SK-N-SH treated with all-trans-retinoic acid at 6 μM for 48 hours (cell line): ENCODE measurements around the gene KBTBD3.
"Not testable (repeated sequence)": the region's sequence is repeated elsewhere in the genome, so short reads cannot be mapped to it uniquely, and the experiment has no call there.

Source experiments
- ATAC-seq: fragments of 200-7000 bp; cut with Tn5 transposase; 3 replicates; pipeline ENCODE4 v1.9.1; 2020; ENCODE audit warnings: mild to moderate bottlenecking, moderate library complexity
- BACH2 ChIP-seq: fragments of 250-450 bp; sonication (Bioruptor Pico); IDR thresholded peaks from 2 replicates; pipeline ENCODE4 v1.9.0; 2021; ENCODE audit warnings: mild to moderate bottlenecking, borderline replicate concordance
- CREB5 ChIP-seq: fragments of 250-450 bp; sonication (Bioruptor Pico); IDR thresholded peaks from 2 replicates; pipeline ENCODE4 v1.5.1; 2020; ENCODE audit warnings: low read depth, mild to moderate bottlenecking, moderate library complexity
- CSDC2 ChIP-seq: fragments of 250-450 bp; sonication (Bioruptor Pico); IDR thresholded peaks from 2 replicates; pipeline ENCODE4 v1.5.0; 2020; ENCODE audit warnings: mild to moderate bottlenecking, moderate library complexity
- CSRNP3 ChIP-seq: fragments of 250-450 bp; sonication (Bioruptor Pico); IDR thresholded peaks from 2 replicates; pipeline ENCODE4 v1.5.1; 2021; ENCODE audit warnings: mild to moderate bottlenecking, moderate library complexity
- ESRRG ChIP-seq: fragments of 250-450 bp; sonication (Bioruptor Pico); IDR thresholded peaks from 2 replicates; pipeline ENCODE4 v1.6.1; 2021; ENCODE audit warnings: mild to moderate bottlenecking
- GLIS3 ChIP-seq: fragments of 250-450 bp; sonication (Bioruptor Pico); IDR thresholded peaks from 2 replicates; pipeline ENCODE4 v1.5.0; 2020; ENCODE audit warnings: mild to moderate bottlenecking, moderate library complexity
- OSR1 ChIP-seq: fragments of 250-450 bp; sonication (Bioruptor Pico); IDR thresholded peaks from 2 replicates; pipeline ENCODE4 v1.8.0; 2022; ENCODE audit warnings: moderate library complexity, mild to moderate bottlenecking, inconsistent platforms
- PATZ1 ChIP-seq: fragments of 250-450 bp; sonication (Bioruptor Pico); IDR thresholded peaks from 2 replicates; pipeline ENCODE4 v1.8.0; 2020; ENCODE audit warnings: mild to moderate bottlenecking, moderate library complexity, borderline replicate concordance
- POU6F1 ChIP-seq: fragments of 250-450 bp; sonication (Bioruptor Pico); IDR thresholded peaks from 2 replicates; pipeline ENCODE4 v1.8.0; 2021; ENCODE audit warnings: low read depth, mild to moderate bottlenecking, moderate library complexity, borderline replicate concordance
- PPARA ChIP-seq: fragments of 250-450 bp; sonication (Bioruptor Pico); IDR thresholded peaks from 2 replicates; pipeline ENCODE4 v1.5.0; 2020; ENCODE audit warnings: mild to moderate bottlenecking, borderline replicate concordance
- RARB ChIP-seq: fragments of 250-450 bp; sonication (Bioruptor Pico); IDR thresholded peaks from 2 replicates; pipeline ENCODE4 v1.8.0; 2021; ENCODE audit warnings: mild to moderate bottlenecking, moderate library complexity
- SNAI2 ChIP-seq: fragments of 250-450 bp; sonication (Bioruptor Pico); IDR thresholded peaks from 2 replicates; pipeline ENCODE4 v1.5.0; 2020; ENCODE audit warnings: mild to moderate bottlenecking, moderate library complexity
- TCF4 ChIP-seq: fragments of 250-450 bp; sonication (Bioruptor Pico); IDR thresholded peaks from 2 replicates; pipeline ENCODE4 v1.8.0; 2021; ENCODE audit warnings: mild to moderate bottlenecking, moderate library complexity, borderline replicate concordance
- TOX ChIP-seq: fragments of 250-450 bp; sonication (Bioruptor Pico); IDR thresholded peaks from 2 replicates; pipeline ENCODE4 v1.8.0; 2021; ENCODE audit warnings: mild to moderate bottlenecking, moderate library complexity, borderline replicate concordance
- TSHZ2 ChIP-seq: fragments of 250-450 bp; sonication (Bioruptor Pico); IDR thresholded peaks from 2 replicates; pipeline ENCODE4 v1.5.0; 2020; ENCODE audit warnings: mild to moderate bottlenecking, moderate library complexity
- ZC3H10 ChIP-seq: fragments of 250-450 bp; sonication (Bioruptor Pico); IDR thresholded peaks from 2 replicates; pipeline ENCODE4 v1.5.1; 2021; ENCODE audit warnings: mild to moderate bottlenecking, moderate library complexity
- ZFP3 ChIP-seq: fragments of 250-450 bp; sonication (Bioruptor Pico); IDR thresholded peaks from 2 replicates; pipeline ENCODE4 v1.5.0; 2020; ENCODE audit warnings: mild to moderate bottlenecking, moderate library complexity
- ZFP30 ChIP-seq: fragments of 450-650 bp; formaldehyde crosslinking; IDR thresholded peaks from 2 replicates; pipeline ENCODE4 v1.5.0; 2022; ENCODE audit warnings: mild to moderate bottlenecking, moderate library complexity
- ZNF565 ChIP-seq: fragments of 450-650 bp; formaldehyde crosslinking; conservative IDR thresholded peaks from 2 replicates; pipeline ENCODE4 v1.5.0; 2020; ENCODE audit warnings: low read depth, mild to moderate bottlenecking, moderate library complexity
- ZNF70 ChIP-seq: fragments of 450-650 bp; formaldehyde crosslinking; IDR thresholded peaks from 2 replicates; pipeline ENCODE4 v1.5.0; 2020; ENCODE audit warnings: mild to moderate bottlenecking, moderate library complexity
- ZNF8 ChIP-seq: fragments of 450-650 bp; formaldehyde crosslinking; IDR thresholded peaks from 2 replicates; pipeline ENCODE4 v1.5.0; 2020; ENCODE audit warnings: mild to moderate bottlenecking, moderate library complexity

The KBTBD3 gene

GRCh38 chr11:106059617-106060016 lies 17.5 kb downstream of the KBTBD3 start:
- TF ChIP-seq TOX (CRISPR knock-in tag) (no peak), PATZ1 (CRISPR knock-in tag) (no peak)
- no peak for ATAC-seq

- not testable (repeated sequence) for ATAC-seq
Observed at GRCh38 chr11:106058377-106058776, 18.8 kb downstream of the KBTBD3 start.

- TF ChIP-seq POU6F1 (no peak), ZNF8 (CRISPR knock-in tag) (no peak), GLIS3 (CRISPR knock-in tag) (no peak), PPARA (CRISPR knock-in tag) (no peak), OSR1 (CRISPR knock-in tag) (no peak), BACH2 (CRISPR knock-in tag) (no peak), SNAI2 (CRISPR knock-in tag) (no peak), ZNF565 (no peak), ZFP3 (no peak)
- ATAC-seq = no peak
Observed at GRCh38 chr11:106051103-106051502, 26.0 kb downstream of the KBTBD3 start.

- no peak for TF ChIP-seq ZFP30 (CRISPR knock-in tag)
- no peak for TF ChIP-seq ZNF70 (CRISPR knock-in tag)
- TF ChIP-seq SNAI2 (CRISPR knock-in tag) = no peak
- TF ChIP-seq CSDC2 (CRISPR knock-in tag) = no peak
- no peak for TF ChIP-seq TOX (CRISPR knock-in tag)
- no peak for TF ChIP-seq RARB (CRISPR knock-in tag)
- no peak for TF ChIP-seq OSR1 (CRISPR knock-in tag)
- no peak for TF ChIP-seq TCF4
- TF ChIP-seq ZNF565 = no peak
- no peak for TF ChIP-seq ESRRG (CRISPR knock-in tag)
- TF ChIP-seq GLIS3 (CRISPR knock-in tag) = no peak
- TF ChIP-seq TSHZ2 = no peak
- no peak for TF ChIP-seq CSRNP3
- TF ChIP-seq BACH2 (CRISPR knock-in tag) = no peak
- TF ChIP-seq ZC3H10 (CRISPR knock-in tag) = no peak
- no peak for TF ChIP-seq ZFP3
- TF ChIP-seq PATZ1 (CRISPR knock-in tag) = no peak
- no peak for TF ChIP-seq CREB5
- no peak for ATAC-seq
Observed at GRCh38 chr11:106049727-106050476, 27.2 kb downstream of the KBTBD3 start.
